Measurements from ENCODE around the gene TMEM82. TPM values are rescaled to one million over a fixed set of nuclear protein-coding genes. Genes with fewer than 3 reads are reported as not detected.

TMEM82 gene
- total RNA-seq, 1 experiment from 2014 or later, result not detected

DNA sequence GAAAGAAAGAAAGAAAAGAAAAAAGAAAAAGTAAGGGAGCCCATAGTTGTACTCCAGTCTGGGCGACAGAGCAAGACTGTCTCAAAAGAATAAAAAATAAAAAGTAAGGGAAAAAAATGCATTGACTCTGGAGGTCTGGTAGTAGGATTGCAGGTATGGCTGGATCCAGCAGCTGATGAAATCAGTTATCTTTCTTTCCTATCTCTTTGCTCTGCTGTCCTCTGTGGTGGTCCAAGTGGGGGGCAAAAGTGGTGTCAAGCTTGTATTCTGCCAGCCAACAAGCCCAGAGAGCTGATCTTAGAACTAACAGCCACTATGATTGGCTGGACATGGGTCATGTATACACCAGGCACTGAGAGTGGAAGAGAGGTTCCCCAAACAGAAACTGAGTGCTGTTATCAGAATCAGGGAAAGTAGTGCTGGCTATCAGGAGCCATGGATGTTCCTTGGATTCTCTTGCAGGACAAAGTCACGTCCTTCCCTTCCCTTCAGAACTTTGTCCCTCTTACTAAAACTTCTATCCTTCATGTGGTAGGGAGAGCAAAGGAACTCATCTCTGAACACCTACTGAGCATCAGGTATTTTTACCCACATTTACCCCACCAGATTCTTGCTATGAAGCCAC is 12.8 kb downstream of the TMEM82 start:
- DNase-seq (ENCODE audit: extremely low read depth, low read depth), result no peak

DNA sequence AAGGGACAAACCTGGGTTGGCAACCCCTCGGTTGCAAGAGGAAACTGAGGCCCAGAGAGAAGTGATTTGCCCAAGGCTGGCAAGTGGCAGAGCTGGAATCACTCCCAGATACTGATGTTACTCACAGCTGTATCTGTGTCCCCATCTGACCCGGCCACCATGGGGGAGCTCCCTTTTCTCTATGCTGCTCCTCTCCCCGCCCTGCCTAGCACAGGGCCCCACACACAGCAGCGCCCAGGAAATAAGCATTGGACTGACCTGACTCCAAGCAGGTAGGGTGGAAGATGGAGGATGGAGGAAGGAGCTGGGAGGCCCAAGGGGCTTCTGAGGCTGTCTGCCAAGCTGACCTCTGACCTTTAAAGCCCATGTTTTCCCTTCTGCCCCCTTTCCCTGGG is 13.3 kb downstream of the TMEM82 start:
- DNase-seq (ENCODE audit: extremely low read depth, low read depth), result no peak

DNA sequence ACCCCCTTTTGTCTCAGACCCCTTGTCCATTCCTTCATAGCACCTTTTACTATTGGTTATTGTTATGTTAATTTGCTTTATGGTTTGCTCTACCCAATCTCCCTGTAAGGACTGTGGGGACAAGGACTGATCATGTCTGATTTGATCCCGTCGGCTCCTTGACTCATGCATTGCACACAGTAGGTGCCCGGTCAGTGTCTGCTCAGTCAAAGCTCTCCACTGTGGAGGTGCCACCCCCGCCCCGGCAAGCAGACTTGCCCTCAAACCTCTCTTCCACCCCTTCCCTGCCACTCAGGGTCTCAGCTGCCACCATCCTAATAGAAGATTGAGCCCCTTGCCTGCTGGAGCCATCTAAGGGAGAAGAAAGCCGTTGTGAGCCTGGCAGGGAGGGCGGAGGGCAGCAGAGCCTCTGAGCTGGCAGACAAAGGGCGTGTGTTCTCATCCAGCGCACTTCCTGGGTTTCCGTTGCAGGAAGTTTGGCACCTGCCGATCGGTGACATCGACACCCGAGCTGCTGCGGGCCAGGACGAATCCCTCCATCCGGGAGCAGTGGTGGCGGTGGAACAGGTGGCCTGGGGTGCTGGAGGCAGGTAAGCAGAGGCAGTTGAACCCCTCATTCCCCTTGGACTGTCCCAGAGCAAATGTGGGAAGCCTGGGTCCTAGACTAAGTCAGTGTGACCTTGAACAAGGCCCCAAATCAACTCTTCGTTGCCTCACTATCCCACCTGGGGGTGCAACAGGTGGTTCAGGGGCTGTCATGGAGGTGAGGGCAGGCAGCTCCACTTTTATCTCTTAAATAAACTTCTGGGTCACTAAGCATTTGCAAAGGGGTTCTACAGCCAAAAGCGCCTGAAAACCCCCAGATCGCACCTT is 14.1 kb downstream of the TMEM82 start:
- DNase-seq (ENCODE audit: extremely low read depth, low read depth), result peak; percentile 26

DNA sequence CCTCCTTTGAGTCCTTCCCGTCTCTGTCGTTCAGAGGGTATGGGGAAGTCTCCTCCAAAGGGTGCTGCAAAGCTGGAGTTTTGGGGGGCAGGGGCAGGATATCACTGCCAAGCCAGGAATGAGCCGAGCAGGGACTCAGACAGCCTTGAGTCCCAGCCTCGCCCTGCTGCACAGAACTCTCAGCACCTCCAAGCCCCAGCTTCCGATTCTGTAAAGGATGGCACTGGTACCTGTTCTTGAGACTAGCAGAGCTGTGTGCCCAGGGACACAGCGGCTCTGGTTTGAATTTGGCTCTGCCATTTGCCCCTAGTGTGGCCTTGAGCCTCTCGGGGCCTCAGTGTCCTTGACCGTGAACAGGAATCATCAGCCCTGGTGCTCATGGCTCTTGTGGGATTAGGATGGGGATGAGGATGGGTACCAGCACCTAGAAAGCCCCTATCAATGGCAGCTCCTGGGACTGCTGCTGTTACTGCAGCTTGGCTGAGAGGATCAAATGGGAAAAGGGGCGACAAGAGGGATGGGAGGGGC is 14.8 kb downstream of the TMEM82 start:
- DNase-seq (ENCODE audit: extremely low read depth, low read depth), result no peak

DNA sequence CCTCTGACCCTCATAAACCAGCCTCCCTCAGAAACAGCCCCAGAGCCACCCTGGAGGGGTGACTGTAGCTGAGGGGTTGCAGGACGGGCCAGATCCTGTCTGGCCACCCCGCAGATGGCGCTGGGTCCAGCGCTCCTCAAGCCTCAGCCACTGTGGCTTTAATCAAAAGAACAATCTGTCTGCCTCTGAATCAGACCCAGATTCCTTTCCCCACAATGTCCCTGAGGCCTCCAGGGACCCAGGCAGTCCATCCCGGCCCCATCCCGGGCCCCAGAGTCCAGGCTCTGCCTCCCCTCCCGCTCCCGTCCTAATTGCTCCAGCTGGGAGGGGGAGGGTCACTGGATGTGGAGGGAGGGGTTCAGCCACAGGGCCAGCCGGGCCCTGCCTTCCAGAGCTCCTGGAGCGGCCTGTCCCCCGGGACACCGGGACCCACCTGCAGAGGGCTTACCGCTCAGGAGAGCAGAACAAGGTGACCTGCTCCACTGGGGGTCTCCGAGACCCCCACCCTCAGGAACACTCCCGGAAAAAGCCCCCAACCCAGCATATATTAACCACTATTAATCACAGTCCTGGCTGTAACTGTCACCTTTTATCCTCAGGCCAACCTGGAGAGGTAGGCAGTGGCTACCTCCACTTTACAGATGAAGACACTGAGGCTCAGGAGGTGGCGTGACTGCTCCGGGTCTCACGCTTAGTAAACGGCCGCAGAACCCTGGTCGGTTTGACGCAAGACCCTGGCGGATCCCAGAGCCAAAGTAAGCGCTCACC is 15.5 kb downstream of the TMEM82 start:
- DNase-seq (ENCODE audit: extremely low read depth, low read depth), result no peak

DNA sequence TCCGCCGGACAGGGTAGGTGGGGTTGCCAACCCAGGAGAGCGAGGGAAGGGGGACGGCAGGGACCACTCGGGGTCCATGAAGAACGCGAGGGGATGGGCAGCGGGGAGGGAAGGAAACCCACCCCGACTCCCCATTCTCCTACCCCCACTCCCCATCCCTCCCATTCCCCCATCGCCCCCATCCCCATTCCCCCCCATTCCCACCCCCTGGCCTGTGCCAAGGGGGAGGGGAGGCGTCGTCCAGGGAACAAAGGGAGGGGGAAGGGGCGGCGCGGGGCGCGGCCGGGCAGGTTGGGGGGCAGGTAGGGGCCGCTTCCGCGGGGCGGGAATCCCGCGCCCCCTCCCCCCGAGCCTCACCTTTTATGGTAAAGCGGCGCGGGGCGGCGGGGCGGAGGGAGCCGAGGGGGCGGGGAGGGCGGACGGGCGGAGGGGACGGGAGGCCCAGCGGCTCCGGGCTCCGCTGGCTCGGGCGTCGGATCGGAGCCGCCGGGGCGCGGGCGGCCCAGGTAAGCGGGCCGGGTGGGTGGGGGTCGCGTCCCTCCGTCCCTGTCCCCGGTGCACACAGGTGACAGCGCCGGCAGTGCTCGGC is 16.1 kb downstream of the TMEM82 start, which contains the start of gene FBLIM1:
TSS of gene FBLIM1 (plus strand) at position 453 of the 589 bp plus-strand sequence. CDS start 6,189 bp downstream, outside the sequence.
- no peak for DNase-seq (ENCODE audit: extremely low read depth, low read depth)

DNA sequence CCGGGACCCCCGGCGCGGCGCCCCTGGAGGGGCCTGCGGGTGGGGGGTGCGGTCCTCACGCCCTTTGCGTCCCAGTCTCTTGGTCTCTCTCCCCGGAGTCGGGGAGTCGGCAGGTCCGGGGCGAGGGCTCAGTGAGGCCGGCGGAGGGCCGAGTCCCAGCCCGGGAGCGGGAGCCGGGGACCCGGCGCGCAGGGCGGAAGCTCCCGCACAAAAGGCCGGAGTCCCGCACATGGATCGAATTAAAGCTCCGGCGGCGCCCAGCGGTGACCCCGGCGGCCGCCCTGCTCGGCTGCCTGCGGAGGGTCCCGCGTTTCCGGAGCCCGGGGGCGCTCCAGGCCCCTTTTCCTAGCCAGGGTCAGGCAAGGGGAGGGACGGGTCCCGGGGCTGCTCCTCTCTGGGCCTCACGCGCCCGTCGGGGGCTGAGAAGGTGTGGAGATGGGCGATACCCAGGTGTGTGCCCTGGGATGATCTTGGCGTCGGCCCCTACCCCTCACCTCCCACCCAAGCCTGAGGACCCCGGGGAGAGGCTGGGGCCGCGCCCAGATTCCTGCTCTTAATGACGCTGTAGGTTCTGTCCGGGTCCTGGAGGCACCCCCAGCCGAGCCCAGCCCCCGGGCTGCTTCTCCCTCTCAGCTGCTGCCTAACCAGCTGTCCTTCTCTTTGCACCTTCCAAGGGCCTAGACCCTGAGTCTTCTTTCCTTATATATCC is 16.8 kb downstream of the TMEM82 start:
- no peak for DNase-seq (ENCODE audit: extremely low read depth, low read depth)

DNA sequence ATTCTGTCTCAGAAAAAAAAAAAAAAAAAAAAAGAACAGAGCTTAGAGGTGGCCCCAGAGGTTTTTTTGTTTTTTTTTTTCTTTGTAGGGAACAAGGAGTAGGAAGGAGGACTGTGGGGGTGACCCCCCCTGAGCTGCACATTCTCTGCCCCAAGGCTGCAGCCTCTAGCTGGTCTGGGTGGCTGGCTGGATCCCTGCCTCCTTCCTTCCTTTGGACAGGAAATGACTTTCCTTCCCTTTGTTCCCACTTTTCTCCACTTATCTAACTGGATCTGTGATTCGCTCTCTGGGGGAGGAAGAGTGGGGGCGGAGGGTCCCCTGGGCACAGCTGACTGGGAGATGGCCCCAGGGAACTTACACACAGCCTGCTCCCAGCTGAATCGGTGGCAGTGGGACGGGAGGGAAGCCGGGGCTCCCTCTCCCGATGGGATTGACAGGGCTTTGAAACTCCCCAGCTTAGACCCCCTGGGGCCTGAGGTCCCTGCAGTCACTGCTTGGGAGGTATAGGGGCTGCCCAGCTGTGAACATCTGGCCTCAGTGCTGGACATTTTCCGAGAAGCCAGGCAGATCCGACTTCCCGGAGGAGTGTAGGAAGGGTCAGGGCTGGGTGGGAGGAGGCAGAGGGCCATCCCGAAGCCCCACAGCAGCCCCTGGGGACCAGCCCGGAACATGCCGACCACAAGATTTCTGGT is 18.4 kb downstream of the TMEM82 start:
- DNase-seq (ENCODE audit: extremely low read depth, low read depth), result no peak

DNA sequence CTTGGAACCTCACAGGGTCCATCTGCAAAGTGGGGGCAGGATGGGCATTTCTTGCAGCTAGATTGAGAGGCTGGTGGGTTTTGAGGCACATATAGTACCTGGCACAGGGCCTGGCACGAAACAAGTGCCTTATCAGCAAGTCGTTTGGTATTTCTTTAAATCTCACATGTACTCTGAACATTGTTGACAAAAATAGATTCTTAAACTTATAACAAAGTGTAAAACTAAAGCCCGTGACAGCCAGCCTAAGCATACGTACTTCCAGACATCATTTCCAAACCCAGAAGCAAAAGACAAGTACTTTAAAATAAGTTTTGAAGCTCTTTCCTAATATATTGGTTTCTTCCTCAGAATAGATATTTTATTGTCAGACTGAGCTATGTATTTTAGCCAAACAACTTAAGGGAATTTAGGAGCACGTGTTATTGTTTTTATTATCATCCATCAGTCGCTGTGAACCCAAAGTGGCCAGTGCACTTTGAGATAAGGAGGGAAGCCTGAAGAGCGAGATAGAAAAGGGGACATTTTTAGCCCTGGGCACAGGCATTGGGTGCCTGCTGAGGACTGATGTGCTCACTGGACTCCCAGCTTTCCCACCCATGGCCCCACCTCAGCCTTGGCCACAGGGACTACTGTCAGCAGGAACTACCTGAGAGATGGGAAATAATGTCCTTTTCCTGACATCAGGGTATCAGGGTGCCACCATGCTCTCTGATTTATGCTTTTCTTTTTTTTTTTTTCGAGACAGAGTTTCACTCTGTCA is 19.2 kb downstream of the TMEM82 start:
- no peak for DNase-seq (ENCODE audit: extremely low read depth, low read depth)

DNA sequence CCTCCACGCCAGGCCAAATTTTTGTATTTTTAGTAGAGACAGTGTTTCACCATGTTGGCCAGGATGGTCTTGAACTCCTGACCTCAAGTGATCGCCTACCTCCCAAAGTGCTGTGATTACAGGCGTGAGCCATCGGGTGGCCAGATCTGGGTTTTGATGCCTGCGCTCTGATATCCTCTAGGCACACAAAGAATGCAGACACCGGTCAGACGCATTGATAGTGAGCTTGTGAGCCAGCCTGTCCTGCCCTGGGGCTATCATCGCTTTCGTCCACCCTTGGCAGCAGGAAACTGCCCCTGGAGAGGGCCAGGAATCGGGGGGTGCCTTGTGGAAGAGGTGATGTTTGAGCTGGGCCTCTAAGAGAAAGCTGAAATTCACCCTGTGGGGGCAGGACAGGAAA is 20.2 kb downstream of the TMEM82 start:
- no peak for DNase-seq (ENCODE audit: extremely low read depth, low read depth)

DNA sequence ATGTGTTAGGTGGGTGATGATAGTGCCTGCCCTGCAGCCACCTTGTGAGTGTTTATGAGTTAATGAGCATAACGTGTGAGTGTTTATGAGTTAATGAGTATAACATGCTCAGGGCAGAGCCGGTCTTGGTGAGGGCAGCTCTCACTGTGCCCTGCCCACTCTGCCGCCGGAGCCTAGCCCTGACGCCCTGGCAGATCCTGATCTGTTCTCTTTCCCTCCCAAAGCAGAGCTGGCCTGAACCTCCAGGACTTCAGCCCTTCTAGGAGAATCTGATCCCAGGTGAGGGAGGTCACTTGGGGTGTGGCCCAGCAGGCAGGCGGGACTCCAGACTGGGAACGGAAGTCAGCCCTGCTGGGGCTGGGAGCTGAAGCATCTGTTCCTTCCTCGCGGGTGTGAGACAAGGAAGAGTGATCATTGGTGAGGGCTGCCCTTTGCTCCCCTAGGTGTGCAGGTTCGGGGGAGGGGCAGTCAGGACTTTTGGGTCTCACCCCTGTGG is 22.0 kb downstream of the TMEM82 start:
- no peak for DNase-seq (ENCODE audit: extremely low read depth, low read depth)

DNA sequence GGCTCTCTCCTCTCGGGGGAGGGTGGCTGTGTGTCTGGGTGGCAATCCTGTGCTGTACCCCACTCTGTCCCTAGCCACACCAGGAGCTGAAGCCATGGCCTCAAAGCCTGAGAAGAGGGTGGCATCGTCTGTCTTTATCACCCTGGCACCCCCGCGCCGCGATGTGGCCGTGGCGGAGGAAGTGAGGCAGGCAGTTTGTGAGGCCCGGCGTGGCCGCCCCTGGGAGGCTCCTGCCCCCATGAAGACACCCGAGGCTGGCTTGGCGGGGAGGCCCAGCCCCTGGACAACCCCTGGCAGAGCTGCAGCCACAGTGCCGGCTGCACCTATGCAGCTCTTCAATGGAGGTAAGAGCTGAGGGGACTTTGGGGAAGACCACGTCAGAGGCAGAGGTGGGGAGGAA is 22.6 kb downstream of the TMEM82 start:
- no peak for DNase-seq (ENCODE audit: extremely low read depth, low read depth)

DNA sequence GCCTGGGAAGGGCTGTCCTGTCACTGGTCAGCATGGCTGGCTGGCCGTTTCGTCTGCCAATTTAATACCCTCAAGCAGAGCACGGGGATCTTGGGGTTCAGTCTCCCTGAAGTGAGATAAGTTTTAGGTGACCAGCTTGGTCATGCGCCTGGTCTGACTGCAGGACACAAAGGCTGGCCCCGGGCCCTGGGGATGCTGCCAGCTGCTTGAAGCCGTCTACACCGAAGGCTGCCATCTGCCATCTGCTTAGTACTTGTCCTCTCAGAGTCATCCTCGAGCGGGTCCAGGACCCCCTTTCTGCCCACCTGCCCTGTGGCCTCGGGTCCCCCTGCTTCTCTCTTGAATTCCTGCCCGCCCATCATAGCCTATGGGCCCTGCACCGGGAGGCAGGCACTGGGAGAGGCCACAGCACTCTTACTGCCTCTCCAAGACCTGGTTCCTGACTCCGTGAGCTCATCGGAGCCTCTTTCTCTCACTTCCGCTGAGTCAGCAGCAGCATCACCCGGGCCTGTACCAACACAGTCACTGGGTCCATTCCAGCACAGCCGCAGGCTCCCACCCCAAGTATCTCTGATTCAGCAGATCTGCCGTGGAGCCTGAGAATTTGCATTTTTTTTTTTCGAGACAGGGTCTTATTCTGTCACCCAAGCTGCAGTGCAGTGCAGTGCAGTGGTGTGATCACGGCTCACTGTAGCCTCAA is 23.3 kb downstream of the TMEM82 start:
- DNase-seq (ENCODE audit: extremely low read depth, low read depth), result no peak

DNA sequence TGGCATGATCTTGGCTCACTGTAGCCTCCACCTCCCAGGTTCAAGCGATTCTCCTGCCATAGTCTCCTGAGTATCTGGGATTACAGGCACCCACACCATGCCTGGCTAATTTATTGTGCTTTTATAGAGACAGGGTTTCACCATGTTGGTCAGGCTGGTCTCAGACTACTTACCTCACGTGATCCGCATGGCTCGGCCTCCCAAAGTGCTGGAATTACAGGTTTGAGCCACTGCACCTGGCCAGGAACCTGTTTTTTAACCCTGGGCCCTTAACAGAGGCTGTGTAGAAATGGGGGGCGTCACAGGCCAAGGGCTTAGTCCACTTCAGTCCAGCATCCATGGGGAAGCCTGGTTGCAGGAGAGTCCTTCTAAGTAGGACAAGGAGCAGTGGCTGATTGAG is 25.6 kb downstream of the TMEM82 start:
- no peak for DNase-seq (ENCODE audit: extremely low read depth, low read depth)

DNA sequence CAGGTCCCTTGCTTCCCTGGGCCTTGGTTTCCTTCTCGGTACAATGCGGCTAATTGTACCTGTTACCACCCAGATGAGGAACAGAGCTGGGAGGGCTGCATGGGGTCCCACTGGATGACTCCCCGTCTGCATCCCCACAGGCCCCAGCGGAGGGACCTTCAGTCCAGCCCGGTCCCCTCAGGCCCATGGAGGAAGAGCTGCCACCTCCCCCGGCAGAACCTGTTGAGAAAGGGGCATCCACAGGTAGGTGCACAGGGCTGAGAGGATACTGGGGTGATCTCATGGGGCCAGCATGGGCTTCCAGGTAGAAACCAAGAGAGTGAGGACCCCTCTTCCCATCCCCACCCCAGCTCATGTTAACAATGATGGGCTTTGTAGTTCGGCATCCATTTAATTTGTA is 26.1 kb downstream of the TMEM82 start:
- no peak for DNase-seq (ENCODE audit: extremely low read depth, low read depth)

DNA sequence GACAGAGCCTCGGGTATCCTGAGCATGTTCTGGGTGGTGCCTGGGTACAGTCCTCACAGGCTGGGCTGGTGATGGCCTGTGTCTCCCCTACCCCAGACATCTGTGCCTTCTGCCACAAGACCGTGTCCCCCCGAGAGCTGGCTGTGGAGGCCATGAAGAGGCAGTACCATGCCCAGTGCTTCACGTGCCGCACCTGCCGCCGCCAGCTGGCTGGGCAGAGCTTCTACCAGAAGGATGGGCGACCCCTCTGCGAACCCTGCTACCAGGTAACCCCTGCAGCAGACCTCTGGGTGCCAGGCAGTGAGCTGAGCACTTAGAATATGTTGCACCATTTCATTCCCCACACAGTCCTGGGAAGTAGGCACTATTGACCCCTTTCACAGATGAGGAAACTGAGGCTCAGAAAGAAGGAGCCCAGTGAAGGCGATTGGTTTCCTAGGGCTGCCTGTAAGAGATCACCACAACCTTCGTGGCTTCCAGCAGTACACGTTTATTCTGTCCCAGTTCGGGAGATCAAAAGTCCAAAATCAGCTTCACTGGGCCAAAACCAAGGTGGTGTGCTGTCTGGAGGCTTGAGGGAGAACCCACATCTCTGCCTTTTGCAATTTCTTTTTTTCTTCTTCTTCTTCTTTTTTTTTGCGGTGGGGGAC is 28.1 kb downstream of the TMEM82 start:
- DNase-seq (ENCODE audit: extremely low read depth, low read depth), result no peak

DNA sequence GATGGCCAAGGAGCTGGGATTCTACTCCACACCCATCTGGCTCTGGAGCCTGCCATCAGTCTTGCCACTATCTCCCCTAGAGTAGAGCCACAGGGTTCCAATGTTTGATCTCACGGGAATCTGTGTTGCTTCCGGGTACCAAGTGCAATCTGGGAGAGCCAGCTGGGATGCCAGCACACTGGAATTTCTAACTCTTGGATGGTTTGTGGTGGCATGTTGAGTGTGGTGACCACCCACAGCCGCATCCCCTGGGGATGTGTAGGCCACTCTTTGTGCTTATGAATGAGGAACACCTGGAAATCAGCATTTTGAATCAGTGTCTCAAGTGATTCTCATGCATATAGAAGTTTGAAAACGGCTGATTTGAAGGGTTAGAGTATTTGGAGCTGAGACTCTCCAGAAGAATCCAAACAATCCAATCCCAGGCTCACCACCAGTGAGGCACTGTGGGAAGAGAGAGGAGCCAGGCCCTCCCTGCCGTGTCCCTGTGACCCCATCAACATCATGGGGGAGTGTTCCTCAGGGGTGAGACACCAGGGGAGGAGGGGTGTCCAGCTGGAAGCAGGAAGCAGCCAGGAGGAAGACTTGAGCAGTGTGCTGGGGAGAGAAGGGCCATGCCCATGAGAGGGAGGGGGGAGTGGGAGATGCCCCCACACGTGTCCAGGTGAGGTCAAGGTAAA is 29.7 kb downstream of the TMEM82 start:
- no peak for DNase-seq (ENCODE audit: extremely low read depth, low read depth)
